HG03039 (cell line): ENCODE measurements around the gene PGC.

Experiments
- ATAC-seq: cut with Tn5 transposase; IDR thresholded peaks from one replicate; pipeline ENCODE4 v1.9.1; 2021; ENCODE audit warnings: mild to moderate bottlenecking, moderate library complexity; ENCODE audit not compliant: unreplicated experiment

The PGC gene

DNA sequence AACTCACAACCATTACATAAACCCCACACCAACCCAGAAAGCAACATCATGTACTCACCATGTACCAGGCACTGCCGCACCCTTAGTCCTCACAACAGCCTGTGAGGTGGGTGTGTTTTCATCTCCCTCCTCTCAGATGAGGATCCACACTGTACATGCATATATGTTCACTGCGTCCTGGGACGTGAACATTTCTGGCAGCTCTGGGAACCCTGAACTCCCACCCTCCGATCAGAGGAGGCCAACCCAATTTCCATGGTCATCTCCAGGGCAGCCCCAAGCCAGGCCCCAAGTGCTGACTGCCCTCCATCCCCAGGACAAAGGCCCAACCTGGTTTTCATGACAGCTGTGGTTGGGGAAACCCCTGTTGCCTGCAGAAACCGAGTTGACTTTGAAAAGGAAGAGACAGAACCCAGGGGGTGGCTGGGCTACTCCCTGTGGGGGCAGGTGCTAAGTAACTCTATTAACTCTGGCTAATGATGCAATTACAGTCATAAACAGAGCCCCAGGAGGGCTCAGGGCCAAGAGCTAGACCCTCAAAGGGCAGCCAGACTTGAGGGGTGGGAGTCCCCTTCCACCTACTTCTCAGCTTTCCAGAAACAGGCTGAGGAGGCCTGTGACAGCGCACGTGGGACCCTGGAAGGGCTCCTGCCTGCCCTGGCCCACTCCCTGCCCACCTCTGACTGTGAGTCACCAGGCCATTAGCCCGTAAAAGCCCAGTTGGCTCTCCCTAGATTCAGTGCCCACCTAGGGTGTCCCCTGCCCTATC lies 14.4 kb downstream of the PGC start:
- no peak for ATAC-seq

DNA sequence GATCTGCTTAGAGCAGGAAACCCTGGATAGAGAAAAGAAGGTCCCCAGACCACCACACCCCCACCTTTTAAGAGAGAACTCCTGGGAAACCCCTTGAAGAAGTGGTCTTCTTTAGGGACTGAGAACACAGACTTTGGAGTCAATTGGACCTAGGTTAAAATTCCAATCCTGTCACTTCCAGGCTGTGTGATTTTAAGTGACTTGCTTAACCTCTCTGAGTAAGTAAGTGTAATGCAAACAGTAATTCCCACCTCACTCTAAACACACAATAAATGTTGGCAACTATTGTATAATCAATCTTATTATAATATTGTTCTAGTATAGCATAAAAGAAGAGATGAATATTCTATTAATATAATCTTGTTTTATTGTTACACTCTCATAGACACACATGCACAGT lies 15.0 kb downstream of the PGC start:
- no peak for ATAC-seq

DNA sequence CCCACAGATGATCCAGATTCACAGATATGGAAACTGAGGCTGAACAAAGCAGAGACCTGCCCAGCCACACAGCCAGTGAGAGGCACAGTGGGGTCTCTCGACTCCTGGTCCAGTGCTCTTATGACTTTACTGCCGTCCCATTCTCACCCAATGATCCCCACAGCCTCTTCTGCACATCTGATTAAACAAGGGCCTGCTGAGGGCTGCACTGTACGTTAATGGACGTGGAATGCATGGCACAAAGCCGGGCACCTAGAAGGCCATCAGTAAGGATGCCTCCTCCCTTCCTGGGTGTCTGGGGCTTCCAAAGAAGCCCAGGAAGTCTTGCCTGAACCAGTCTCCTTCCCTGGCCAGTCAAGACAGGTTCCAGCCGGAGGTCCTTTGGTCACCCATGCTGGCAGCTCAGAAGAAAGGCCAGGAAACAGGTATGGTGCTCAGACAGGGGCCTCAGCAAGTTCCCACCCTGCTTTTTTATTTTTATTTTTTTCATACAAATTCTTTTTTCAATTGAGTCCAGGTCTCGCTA lies 15.6 kb downstream of the PGC start:
- ATAC-seq, result no peak

DNA sequence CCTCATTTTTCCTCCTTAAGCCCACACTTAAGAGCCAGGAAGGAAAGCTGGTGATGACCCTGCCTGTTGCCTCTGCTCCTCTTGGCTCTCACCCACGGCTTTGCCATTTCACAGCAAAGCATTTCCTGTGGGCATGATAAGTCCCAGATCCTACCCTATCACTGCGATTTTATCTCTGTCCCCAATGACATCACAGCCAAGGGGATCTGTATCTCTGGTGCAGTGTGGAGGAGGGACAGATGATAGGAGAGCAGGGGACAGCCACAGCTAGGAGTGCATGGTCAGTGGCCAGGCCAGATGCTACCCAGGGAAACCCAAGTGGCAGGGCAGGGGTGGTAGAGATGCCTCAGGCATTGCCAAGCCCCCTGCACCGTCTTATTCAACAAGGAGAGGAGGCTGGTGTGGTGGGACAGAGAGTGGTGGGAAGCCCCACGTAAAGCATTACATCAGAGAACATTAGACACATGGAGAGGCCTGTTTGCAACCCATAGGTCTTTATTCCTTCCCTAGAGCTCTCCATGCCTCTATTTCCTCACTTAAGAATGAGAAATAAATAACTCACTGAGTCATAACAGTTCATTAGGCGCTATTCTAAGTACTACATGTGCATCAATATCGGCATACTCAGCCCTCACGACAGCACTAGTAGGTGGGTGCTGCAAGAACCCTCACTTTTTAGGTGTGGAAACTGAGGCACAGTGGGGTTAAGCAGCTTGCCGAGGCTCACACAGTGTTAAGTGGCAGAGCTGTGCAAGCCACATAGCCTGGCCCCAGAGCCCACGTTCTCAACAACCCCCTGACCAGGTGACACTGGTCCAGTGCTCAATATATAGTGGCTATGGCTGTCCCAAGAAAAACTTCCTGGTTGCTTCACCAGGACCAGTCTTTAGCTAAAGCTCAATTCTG lies 16.4 kb downstream of the PGC start:
- ATAC-seq, result no peak

DNA sequence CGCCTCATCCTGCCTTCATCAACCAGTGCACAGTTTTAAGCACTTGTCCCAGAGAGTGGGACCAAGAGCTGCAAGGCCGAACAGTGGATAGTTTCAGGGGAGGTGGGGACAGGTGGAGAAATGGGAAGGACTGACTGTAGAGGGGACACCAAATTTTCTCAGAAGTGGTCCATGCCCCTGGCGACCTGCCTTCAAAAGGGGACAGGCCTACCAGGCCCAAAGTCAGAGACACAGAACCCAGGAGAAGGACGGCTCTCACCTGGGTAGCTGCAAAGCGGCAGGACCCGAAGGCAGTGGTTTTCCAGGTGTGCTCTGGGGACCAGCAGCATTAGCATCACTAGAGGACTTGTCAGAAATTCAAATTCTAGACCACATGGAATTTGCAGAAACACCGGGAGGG lies 17.6 kb downstream of the PGC start:
- no peak for ATAC-seq

DNA sequence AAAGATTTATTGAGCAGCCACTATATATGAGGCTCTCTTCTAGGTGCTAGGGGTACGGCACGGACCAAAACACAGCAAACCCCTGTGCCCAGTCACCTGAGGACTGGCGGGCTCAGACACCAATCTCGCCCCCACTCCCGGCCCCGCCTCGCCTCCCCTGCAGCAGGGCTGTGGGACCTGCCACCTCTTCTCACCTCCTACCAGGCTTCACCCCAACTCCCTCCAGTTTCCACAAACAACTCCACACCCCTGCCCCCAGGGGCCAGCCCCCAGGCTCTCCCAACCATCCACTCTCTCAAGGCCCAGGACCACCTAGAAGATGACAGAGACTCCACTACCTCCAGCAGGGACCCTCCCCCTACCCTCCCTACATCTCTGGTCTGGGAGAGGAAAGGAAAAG lies 18.2 kb downstream of the PGC start:
- no peak for ATAC-seq

DNA sequence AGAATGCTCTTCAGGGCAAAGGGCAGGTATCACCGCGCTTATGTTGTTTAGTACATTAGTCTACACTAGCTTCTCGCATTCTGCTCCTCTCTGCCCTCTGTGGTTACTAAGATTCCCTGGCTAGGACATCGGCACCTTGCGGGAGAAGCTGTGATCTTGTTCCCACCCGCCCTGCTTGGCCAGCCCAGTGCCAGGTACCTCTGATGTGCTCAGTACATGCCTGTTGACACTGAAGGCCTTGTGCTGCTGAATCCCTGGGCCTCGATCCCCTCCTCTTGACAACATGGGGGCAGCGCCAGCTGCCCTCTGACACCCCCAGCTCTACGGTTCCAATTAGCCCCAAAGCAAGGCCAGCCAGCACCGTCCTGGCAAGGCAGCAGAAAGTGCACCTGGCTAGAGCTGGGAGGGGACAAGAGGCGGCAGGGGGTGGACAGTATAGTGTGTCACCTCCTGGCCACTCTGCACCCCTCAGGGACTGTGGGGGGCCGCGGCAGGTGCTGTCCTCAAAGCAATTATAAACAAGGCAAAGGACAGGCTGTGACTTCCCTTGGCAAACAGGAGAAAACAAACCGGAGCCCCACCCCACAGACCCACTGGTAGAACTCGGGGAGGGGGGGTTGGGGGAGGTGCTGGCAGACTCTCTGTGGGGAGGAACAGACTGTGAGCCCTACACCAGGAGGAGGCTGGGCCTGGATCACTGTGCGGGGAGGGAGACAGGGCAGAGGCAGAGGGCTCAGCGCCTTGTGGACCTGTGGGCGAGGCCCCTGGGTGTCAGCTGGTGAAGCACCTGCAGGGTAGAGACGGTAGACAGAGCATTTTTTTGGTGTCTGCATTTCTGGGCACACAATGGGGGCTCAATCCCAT lies 18.9 kb downstream of the PGC start:
- ATAC-seq, result no peak

DNA sequence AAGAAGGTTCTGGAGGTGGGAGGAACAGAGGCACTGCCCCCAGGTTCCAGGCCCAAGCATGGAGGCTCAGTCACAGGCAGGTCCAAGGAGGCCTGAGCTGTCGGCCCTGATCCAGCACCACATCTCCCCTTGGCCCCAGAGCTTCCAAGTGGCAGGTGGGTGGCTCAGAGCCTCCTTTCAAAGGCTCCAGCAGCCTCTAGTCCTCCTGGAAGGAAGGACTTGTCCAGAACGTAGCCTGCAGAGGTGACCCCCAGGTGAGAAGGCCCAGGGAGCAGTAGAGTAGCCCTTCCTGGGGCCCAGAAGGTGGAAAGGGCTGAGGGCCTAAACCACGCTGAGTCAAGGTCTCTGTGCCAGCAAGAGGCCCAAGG lies 19.5 kb downstream of the PGC start:
- ATAC-seq, result no peak

DNA sequence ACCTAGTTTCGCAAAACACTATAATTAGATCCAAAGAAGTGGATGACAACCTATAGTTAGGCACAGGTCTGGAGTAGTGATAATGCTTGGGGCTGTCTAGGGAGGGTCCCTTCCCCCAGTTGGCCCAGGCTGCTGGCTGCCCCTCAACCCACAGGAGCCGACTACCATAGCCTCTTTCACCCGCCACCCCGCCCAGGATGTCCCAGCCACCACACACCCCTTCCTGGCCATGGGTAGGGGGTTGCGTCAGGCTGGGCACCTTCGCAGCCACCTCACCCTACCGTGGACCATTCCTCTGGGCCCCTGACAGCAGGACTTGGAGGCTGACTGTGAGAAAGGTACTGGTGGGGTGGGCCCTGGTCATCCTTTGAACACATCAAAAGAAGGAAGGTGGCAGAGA lies 20.3 kb downstream of the PGC start:
- no peak for ATAC-seq

DNA sequence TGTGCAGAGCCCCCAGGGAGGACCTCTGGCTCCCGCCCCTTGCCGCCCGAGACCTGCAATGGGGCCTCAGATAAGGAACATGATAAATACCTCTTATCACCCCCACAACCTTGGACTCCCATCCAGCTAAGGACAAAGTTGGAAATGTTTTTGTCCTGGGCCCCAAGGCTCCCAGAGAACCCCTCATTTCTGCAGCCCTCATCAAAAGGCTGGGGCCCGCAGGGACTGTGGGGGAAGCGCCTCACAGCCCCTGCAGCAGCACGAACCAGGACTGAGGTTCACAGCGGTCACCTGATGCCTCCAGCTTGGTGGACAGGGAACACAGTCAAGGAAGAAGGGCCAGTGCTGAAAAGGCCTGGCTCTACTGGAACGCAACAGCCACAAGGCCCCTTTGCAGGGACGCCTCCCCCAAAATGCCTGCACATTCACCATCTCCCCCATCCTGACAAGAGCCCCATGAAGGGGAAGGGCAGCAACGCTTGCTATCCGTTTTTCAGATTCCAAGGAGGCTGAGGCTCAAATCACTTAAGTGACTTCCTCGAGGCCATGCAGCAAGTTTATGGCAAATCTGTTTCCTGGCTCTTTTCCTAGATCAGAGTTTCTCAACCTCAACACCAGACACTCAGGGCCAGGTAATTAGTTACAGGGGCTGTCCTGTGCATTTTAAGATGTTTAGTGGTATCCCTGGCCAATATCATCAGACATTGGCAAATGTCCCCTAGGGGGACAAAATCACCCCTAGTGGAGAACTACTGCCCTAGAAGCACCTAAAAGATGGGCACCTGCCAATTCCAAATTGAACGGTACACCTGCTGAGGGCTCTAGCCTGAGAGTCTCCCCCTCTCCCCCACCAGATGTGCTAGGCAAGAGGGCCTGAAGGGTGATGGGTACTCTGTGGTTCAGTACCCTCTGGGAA lies 22.4 kb downstream of the PGC start:
- no peak for ATAC-seq

DNA sequence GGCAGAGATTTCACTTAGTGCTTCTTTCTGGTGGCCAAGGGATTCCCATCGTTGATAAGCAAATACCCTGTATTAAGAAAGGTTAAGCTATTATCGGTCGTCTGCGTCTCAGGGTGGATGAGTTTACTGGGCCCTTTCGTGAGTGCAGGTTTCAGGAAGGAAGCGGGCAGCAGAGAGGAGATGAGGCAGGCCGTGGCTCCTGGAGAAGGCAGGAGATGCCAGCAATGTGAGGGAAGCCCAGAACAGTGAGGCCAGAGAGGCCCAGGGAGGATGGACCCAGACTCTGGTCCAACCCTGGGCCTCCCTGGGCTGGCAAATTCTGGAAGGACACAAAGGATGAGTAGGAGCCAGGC lies 23.0 kb downstream of the PGC start:
- no peak for ATAC-seq

DNA sequence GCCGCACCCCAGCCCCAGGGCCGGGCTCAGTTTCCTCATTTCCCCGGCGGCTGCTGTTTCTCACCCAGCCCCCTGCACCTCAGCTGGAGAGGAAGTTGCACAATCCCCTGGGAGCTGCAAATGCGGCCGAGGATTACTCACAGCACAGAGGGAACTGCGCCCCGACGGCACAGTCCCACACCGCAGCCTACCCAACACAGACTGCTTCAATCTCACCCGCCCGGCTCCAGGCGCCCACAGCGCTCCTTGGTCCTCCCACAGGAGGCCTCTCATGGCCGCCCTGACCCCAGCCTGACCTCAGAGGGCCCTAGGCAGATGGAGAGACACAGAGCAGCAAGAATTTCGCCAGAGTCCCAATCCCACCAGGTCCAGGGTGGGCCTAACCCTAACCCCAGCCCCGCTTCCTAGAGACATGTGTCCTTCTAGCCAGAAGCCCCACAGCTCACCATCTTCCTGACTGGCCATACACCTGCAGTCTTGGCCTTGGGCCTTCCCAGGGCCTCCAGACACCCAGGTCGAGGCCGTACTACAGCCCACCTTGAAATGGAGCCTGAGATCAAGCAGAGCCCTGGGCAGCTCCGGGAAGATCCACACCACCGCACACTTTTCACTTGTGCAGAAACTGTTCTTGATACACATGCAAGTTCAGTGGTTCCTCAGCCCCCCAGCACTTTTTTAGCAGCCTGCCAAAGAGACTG lies 23.5 kb downstream of the PGC start:
- peak; percentile 47 for ATAC-seq

DNA sequence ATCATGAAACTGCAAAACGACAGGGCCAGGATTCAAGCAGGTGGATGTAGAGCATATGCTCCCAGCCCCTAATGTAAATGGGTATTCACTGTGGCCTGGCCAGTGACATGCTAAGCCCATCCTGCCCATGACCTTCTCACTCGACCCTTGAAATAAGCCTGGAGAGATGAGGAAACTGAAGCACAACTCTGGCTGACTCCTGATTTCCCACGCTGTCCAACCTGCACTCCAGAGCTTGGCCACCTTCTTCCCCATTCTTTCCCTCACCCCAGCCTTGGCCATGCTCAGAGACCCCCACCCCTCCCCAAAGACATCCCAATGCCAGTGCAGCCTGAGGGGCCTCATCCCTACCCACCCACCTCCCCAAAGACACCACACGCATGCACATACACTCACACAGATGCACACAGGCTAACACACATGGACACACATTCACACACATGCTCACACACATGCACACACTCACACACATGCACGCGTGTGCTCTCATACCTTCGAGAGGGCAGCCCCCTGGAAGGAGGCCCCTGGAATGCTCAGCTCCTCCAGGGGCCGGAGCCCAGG lies 24.1 kb downstream of the PGC start:
- ATAC-seq, result no peak

DNA sequence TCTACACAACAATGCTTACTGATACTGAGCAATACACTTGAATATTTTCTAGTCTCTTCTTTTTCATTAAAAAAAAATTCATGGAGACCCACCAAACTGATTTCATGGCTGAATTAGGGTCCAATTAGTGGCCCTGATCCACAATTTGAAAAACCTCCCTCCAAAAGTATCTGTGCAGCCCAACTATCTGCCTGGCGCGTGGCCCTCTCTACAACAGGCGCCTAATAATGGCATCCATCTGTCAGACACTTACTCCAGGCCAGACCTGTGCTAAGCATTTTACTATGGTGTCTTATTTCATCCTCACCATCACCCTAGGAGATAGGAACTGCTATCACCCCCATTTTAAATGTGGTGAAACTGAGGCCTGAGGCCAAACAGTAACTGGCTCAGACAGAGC lies 25.8 kb downstream of the PGC start:
- no peak for ATAC-seq

DNA sequence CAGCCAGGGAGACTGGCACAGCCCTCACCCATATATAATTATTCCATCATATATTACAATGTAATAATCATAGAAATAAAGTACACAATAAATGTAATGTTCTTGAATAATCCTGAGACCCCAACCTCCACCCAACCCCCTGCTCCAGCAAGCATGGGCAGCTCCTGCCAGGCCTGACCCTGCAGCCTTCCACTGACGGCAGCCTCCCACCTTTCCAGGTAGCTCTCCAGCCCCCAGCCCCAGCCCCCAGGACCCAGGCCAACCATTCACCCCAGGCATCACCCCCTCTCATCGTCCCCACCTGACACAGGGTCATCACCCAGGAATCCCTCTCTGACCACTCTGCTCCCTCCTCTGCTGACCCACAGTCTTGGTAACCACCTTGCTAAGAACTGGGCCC lies 26.4 kb downstream of the PGC start:
- no peak for ATAC-seq

DNA sequence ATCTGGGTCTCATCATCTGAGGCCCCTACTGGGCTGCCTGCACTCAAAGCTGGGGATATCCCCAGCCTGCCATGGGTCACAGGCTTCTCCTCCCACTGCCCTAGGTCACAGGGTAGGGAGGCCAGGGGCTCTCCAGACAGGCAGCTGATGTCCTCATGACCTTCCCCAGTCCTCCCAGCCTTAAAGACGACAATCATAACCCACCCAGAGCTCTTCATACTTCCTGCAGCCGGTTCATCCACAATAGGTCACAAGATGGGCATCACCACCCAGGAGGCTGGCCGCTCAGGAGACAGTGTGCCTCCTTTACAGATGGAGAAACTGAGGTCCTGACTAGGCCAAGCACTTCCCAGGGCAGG lies 27.0 kb downstream of the PGC start:
- ATAC-seq, result no peak

DNA sequence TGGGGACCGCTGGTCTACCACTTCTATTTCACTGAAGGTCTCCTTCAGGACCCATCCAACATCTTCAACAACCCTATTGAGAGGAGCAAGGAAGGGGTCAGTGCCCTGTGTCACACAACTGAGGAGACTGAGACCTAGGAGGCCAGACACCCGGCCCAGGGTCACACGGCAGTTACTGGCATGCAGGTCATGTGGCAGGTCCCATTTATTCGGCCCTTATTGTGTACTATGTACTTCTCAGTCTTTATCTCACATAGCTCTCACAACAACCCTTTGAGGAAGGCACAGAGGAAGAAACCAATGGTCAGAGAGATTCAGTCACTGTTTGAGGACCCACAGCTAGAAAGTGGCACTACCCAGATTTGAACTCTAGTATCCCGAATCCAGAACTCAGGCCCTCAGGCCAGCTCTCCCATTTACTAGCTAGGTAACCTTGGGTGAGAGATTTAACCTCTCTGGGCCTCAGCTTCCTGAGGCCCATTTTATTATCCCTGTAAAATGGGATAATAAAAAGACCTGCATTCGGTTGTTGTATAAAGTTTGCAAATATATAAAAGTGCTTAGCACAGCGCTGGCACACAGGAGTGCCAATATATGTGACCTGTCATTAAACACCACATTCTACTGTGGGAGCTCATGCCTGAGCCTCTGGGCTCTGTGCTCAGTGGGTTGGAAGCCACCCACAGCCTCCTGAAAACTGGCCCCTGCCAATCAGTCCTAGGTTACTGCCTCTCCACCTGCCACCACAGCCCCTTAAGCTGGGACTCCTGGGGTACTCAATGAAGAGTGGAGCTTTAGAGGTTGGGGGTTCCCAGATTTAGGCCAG lies 27.5 kb downstream of the PGC start:
- no peak for ATAC-seq

DNA sequence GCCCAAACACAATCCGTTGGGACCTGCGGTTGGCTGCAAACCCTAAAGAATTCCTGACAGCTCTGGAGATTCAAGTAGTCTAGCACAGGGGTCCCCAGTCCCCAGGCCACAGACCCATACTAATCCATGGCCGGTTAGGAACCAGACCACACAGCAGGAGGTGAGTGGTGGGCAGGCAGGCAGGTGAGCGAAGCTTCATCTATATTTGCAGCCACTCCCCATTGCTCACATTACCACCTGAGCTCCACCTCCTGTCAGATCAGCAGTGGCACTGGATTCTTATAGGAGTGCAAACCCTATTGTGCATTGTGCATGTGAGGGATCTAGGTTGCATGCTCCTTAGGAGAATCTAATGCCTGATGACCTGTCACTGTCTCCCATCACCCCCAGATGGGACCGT lies 28.4 kb downstream of the PGC start:
- no peak for ATAC-seq

DNA sequence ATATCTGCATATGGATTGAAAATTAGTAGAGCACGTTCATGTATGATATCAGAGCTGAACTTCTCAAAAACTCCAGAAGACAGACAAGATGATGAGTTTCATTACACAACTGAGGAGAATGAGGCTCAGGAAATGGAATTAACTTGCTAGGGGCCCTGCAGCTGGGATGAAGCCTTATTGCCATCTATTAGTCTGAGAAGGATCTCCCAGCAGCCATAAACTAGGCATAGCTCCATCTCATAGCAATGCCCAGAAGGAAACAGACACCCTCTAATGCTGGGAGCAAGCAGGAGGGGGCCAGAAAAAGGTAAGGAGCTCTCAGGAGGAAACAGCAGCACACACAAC lies 29.8 kb downstream of the PGC start:
- no peak for ATAC-seq
